Osteoblast (primary cell): ENCODE measurements around the gene POGLUT3. TPM values are rescaled to one million over a fixed set of nuclear protein-coding genes. Genes with fewer than 3 reads are reported as not detected.

Experiments used
- DNase-seq: peaks from one replicate; pipeline ENCODE4 v3.0.0; 2011; ENCODE audit warnings: low spot score, mixed read lengths; ENCODE audit not compliant: insufficient read length; ENCODE audit errors: missing footprints
- H2AFZ ChIP-seq: 2 replicates; pipeline ENCODE4 v1.6.0; 2011; ENCODE audit warnings: mild to moderate bottlenecking, low read length
- H3K27ac ChIP-seq: 2 replicates; pipeline ENCODE4 v1.5.1; 2011; ENCODE audit warnings: mild to moderate bottlenecking, low read depth, low read length, moderate library complexity
- H3K27me3 ChIP-seq: 2 replicates; pipeline ENCODE4 v1.6.0; 2012; ENCODE audit warnings: mild to moderate bottlenecking, control low read depth, inconsistent platforms, low read length, moderate library complexity; ENCODE audit not compliant: insufficient read depth
- H3K36me3 ChIP-seq: 2 replicates; pipeline ENCODE4 v1.5.1; 2011; ENCODE audit warnings: mild to moderate bottlenecking, low read length, control low read depth, moderate library complexity; ENCODE audit not compliant: insufficient read depth
- H3K4me1 ChIP-seq: 2 replicates; pipeline ENCODE4 v1.5.1; 2011; ENCODE audit warnings: mild to moderate bottlenecking, low read length, control low read depth, moderate library complexity; ENCODE audit not compliant: insufficient read depth
- H3K4me2 ChIP-seq: 2 replicates; pipeline ENCODE4 v1.6.0; 2011; ENCODE audit warnings: mild to moderate bottlenecking, low read length; ENCODE audit not compliant: insufficient read depth
- H3K4me3 ChIP-seq: fragments of 200-600 bp; sonication (generic); 3 replicates; pipeline ENCODE4 v1.5.1; 2012; ENCODE audit warnings: mild to moderate bottlenecking, low read length, inconsistent platforms; ENCODE audit not compliant: insufficient read depth
- H3K79me2 ChIP-seq: 2 replicates; pipeline ENCODE4 v1.6.0; 2012; ENCODE audit warnings: mild to moderate bottlenecking, low read length, control low read depth, inconsistent platforms; ENCODE audit not compliant: insufficient read depth
- H3K9me3 ChIP-seq: 2 replicates; pipeline ENCODE4 v1.5.1; 2011; ENCODE audit warnings: low read depth, low read length, control low read depth
- H4K20me1 ChIP-seq: 2 replicates; pipeline ENCODE4 v1.6.0; 2012; ENCODE audit warnings: mild to moderate bottlenecking, low read length, control low read depth; ENCODE audit not compliant: insufficient read depth
- CTCF ChIP-seq: IDR thresholded peaks from 2 replicates; pipeline ENCODE4 v1.5.1; 2011; ENCODE audit warnings: mild to moderate bottlenecking, low read depth, low read length, moderate library complexity; ENCODE audit errors: extremely low read depth
- total RNA-seq: library from RNA; depleted of rRNA; stranded (reverse); fragments of >200 nt; gene quantifications from 2 replicates; pipeline ENCODE4 v1.2.3, GENCODE V29; 2012

POGLUT3 gene
- total RNA-seq, 1 donor, result 29.0 TPM

GRCh38 chr11:108474664-108475463, 23.3 kb downstream of the POGLUT3 start:
- Histone ChIP-seq H3K27me3 (no peaks in the 10 kb centered on the region), H3K4me1 (no peaks in the 10 kb centered on the region), H3K9me3 (no peaks in the 10 kb centered on the region), H3K36me3 (peaks cover 29% of the 10 kb centered on the region), H3K4me2 (no peak overlapping the region), H4K20me1 (no peaks in the 10 kb centered on the region), H3K27ac (no peak overlapping the region), H2AFZ (no peak overlapping the region), H3K4me3 (no peak overlapping the region), H3K79me2 (no peaks in the 10 kb centered on the region)
- DNase-seq, result no peak
- TF ChIP-seq CTCF, result no peak

- no peak overlapping the region for H2AFZ ChIP-seq
- no peak for TF ChIP-seq CTCF
- no peaks in the 10 kb centered on the region for H3K4me1 ChIP-seq
- H3K27ac ChIP-seq, result no peak overlapping the region
- no peak for DNase-seq
- no peaks in the 10 kb centered on the region for H3K27me3 ChIP-seq
- H3K4me2 ChIP-seq, result no peak overlapping the region
- H3K9me3 ChIP-seq, result no peaks in the 10 kb centered on the region
- H3K4me3 ChIP-seq, result no peak overlapping the region
- peaks cover 20% of the 10 kb centered on the region for H3K36me3 ChIP-seq
- no peaks in the 10 kb centered on the region for H4K20me1 ChIP-seq
- H3K79me2 ChIP-seq, result no peaks in the 10 kb centered on the region
Observed at GRCh38 chr11:108472681-108473080, 25.5 kb downstream of the POGLUT3 start.

GRCh38 chr11:108468478-108468864, 29.7 kb downstream of the POGLUT3 start:
- Histone ChIP-seq H3K4me3 (no peak overlapping the region), H3K27ac (no peak overlapping the region), H3K4me2 (peak overlapping the region; percentile 94), H3K9me3 (no peaks in the 10 kb centered on the region), H3K4me1 (no peaks in the 10 kb centered on the region), H3K79me2 (no peaks in the 10 kb centered on the region), H3K27me3 (no peaks in the 10 kb centered on the region), H2AFZ (peak overlapping the region; percentile 97), H4K20me1 (no peaks in the 10 kb centered on the region), H3K36me3 (no peaks in the 10 kb centered on the region)
- no peak for DNase-seq
- no peak for TF ChIP-seq CTCF

GRCh38 chr11:108467091-108467823, 30.9 kb downstream of the POGLUT3 start, which contains the start of gene C11orf65:
C11orf65 (minus strand) TSS chr11:108467529; CDS start chr11:108461559, 5,970 bp downstream.
- Histone ChIP-seq H3K4me1 (no peaks in the 10 kb centered on the region), H4K20me1 (no peaks in the 10 kb centered on the region), H3K9me3 (no peaks in the 10 kb centered on the region), H3K4me3 (peak within 1 kb of the TSS; percentile 82), H2AFZ (peak within 1 kb of the TSS; percentile 97), H3K27ac (peak within 1 kb of the TSS; percentile 97), H3K4me2 (peak within 1 kb of the TSS; percentile 94), H3K36me3 (no peaks in the 10 kb centered on the region), H3K79me2 (no peaks in the 10 kb centered on the region), H3K27me3 (no peaks in the 10 kb centered on the region)
- no peak for TF ChIP-seq CTCF
- DNase-seq, result peak; percentile 93
